Natural killer cell treated with Interleukin-12 subunit alpha and Interleukin-12 subunit beta and Interleukin-15 and Interleukin-18, amount 100 ng/mL, for 72 hours (primary cell): ENCODE data around the gene KDM1B. TPM values are rescaled to one million over a fixed set of nuclear protein-coding genes. Genes with fewer than 3 reads are reported as not detected.
"Not testable (repeated sequence)": the region's sequence is repeated elsewhere in the genome, so short reads cannot be mapped to it uniquely, and the experiment has no call there.

Source experiments
- ATAC-seq, 2 donors: fragments of 150-1000 bp; cut with Tn5 transposase in 1 of 2; sonication (Bioruptor Pico), chemical (Tn5 transposase) in 1 of 2; 2 replicates each; pipeline ENCODE4 v1.10.0; 2021
- DNase-seq: peaks from one replicate; pipeline ENCODE4 v3.0.0; 2022; ENCODE audit warnings: low spot score
- H3K27ac Mint-ChIP-seq, 2 donors: 1 replicate in 1 of 2; 2 replicates in 1 of 2; pipeline ENCODE4 v1.8.0; 2022; ENCODE audit warnings: mixed read lengths in 2 of 2, mild to moderate bottlenecking in 1 of 2, moderate library complexity in 1 of 2
- H3K27me3 Mint-ChIP-seq, 2 donors: 1 replicate in 1 of 2; 2 replicates in 1 of 2; pipeline ENCODE4 v1.8.0; 2022; ENCODE audit warnings: mixed read lengths in 2 of 2
- H3K36me3 Mint-ChIP-seq: one replicate; pipeline ENCODE4 v1.8.0; 2022; ENCODE audit warnings: mixed read lengths
- H3K4me1 Mint-ChIP-seq, 2 donors: 1 replicate in 1 of 2; 2 replicates in 1 of 2; pipeline ENCODE4 v1.8.0; 2022; ENCODE audit warnings: low read depth in 2 of 2, mixed read lengths in 2 of 2, mild to moderate bottlenecking in 1 of 2
- H3K4me3 Mint-ChIP-seq: one replicate; pipeline ENCODE4 v1.8.0; 2022; ENCODE audit warnings: mixed read lengths
- H3K9me3 Mint-ChIP-seq: 2 replicates; pipeline ENCODE4 v1.8.0; 2022; ENCODE audit warnings: mixed read lengths
- total RNA-seq, 2 donors: library from RNA; stranded (reverse); gene quantifications; one replicate each; pipeline ENCODE4 v1.2.3, GENCODE V29; 2022

Gene KDM1B
- total RNA-seq, 2 donors from 2014 or later = 8.1 to 10.6 TPM

DNA sequence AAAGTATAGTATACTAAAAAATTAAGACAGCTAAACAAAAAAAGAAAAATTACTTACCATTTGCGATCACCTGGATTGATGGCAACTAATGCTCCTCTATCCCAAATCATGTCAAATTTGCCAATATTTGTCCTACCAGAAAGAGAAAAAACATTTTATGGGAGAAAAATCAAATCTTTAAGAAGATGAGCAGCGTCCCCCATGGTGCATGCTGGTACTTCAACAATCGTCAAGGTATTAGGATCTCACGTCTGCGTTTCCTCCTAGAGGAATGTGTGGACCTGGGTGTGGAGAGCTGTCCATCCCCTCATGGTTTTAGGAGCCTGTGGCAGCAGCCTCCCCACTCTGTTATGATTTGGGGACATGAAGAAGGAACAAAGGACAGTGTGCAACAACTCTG, 16.3 kb upstream of the KDM1B start:
- Mint-ChIP-seq H3K27ac (no peak overlapping the region), H3K27me3 (no peaks in the 10 kb centered on the region), H3K4me3 (no peak overlapping the region), H3K9me3 (no peaks in the 10 kb centered on the region), H3K36me3 (peaks cover 31% of the 10 kb centered on the region), H3K4me1 (no peaks in the 10 kb centered on the region)
- ATAC-seq (no peak), DNase-seq (no peak)

DNA sequence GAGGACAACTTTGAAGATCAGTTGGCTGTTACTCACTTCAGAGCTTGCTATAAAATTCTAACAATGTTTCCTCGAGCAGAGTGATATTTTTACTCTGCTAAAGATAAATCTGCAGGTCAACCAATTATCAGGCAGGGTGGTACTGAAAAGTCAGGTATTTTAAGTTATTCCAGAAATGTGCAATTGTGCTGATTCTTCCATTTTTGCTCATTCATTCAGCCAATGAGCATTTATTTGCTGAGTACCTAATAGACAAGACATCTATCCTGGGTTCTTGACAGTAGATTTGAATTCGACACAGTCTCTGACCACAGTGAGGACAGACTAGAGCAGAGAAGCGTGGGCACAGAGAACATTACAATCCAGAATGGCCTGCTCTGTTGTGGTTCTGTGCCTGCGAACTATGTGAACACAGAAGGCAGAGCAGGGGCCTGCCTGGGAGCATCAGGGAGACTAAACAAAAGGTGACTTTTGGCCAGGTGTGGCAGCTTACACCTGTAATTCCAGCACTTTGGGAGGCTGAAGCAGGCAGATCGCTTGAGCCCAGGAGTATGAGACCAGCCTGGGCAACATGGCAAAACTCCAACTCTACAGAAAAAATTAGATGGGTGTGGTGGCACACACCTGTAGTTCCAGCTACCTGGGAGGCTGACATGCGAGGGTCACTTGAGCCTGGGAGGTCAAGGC, 15.1 kb upstream of the KDM1B start:
- Mint-ChIP-seq H3K36me3 (peaks cover 31% of the 10 kb centered on the region), H3K4me1 (no peaks in the 10 kb centered on the region), H3K27ac (no peak overlapping the region), H3K4me3 (no peak overlapping the region), H3K27me3 (no peaks in the 10 kb centered on the region), H3K9me3 (no peaks in the 10 kb centered on the region)
- ATAC-seq (no peak), DNase-seq (no peak)

DNA sequence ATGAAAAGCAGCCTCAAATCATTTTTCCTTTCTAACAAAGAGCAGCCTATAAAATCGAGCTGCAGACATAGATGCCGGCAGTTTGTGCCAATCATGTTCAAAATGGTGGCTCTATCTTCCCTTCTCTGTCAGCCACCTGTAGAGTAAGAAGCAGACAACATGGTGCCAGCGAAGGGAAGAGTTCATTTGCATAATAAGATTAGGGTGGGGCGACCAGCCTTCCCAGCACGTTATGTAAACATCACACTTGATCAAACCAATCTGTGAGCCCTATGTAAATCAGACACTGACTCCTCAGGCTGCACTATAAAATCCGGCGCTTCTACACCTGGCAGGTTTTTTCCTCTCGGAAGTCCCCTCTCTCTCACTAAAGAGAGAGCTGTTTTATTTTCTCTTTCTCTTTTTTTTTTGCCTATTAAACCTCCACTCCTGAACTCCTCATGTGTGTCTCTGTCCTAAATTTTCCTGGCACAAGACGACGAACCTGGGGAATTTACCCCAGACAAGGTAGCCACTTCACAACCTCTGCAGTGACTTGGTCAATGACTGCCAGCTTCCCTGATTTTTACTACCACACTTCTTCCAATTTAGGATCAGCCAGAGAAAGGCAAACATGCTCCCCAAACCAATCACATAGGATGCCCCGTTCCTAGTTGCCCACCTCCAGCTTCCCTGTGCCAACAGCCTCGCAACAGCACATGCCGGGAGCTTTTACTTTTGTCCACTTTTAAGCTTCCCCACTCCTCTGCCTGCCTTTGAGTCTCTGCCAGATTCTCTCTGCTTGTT, 13.2 kb upstream of the KDM1B start:
- H3K36me3 Mint-ChIP-seq = peaks cover 31% of the 10 kb centered on the region
- no peak overlapping the region for H3K4me3 Mint-ChIP-seq
- ATAC-seq = no peak
- no peaks in the 10 kb centered on the region for H3K4me1 Mint-ChIP-seq
- H3K27me3 Mint-ChIP-seq = no peaks in the 10 kb centered on the region
- no peak overlapping the region for H3K27ac Mint-ChIP-seq
- no peak for DNase-seq
- no peaks in the 10 kb centered on the region for H3K9me3 Mint-ChIP-seq

DNA sequence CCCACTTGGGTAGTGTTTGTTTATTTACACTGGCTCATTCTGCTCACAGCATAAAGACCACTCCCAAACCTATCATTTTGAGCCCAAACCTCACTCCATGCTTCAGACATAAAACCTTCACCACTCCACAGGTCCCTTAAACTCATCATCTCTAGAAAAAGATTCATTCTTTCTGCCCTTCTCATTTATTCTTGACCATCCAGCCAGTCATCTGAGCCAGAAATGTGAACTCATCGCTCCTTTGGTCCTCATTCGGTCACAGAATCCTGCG, 12.7 kb upstream of the KDM1B start:
- ATAC-seq = no peak
- Mint-ChIP-seq H3K27ac (no peak overlapping the region), H3K36me3 (peaks cover 31% of the 10 kb centered on the region)

DNA sequence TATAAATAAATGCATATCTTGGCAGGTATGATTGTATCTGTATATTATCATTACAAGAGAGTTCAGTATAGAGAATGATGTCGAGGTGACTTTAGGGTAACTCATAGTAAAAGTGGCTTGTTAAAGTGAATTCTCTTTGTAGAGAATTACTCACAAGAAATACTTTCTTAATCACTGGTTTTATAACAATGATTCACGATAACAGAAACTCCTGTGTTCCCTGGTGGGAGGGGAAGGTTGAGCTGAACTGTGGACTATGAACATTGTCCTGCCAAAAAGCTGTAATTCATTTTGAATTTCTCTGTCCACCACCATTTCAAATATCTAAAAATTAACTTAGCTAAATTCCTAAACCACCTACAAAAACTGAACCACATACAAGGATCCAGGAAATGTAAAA, 8.1 kb upstream of the KDM1B start:
- Mint-ChIP-seq H3K27me3 (no peaks in the 10 kb centered on the region), H3K27ac (no peak overlapping the region), H3K36me3 (peaks cover 22% of the 10 kb centered on the region), H3K9me3 (no peaks in the 10 kb centered on the region), H3K4me3 (no peak overlapping the region), H3K4me1 (peaks cover under 1 to 4% of the 10 kb centered on the region in 2 donors)
- no peak for DNase-seq
- no peak for ATAC-seq

More for the DNA sequence above, 12.7 kb upstream of the KDM1B start:
- no peaks in the 10 kb centered on the region for H3K27me3 Mint-ChIP-seq
- no peak overlapping the region for H3K4me3 Mint-ChIP-seq
- H3K9me3 Mint-ChIP-seq = no peaks in the 10 kb centered on the region
- DNase-seq = no peak
- no peaks in the 10 kb centered on the region for H3K4me1 Mint-ChIP-seq

DNA sequence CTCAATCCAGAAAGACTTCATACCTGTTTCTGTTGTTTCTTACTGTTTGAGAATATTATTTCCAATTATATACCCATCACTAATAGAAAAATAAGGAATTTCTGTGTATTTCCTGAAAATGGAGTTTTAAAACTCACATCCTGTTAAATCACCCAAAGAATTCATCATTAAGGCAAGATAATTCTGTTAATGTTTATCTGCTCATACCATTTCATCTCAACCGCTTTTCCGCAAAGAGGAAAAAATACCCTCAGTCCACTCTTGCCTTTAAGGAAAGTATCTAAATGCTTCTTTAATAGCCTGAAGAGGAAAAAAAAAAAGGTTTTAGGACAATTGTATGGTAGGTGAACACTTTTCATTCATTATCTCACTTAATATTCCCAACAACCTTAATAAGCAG, 7.6 kb upstream of the KDM1B start:
- ATAC-seq (no peak), DNase-seq (no peak)
- H3K27ac Mint-ChIP-seq = no peak overlapping the region
- H3K9me3 Mint-ChIP-seq = no peaks in the 10 kb centered on the region
- H3K4me3 Mint-ChIP-seq = no peak overlapping the region
- peaks cover 21% of the 10 kb centered on the region for H3K36me3 Mint-ChIP-seq
- no peaks in the 10 kb centered on the region for H3K27me3 Mint-ChIP-seq
- H3K4me1 Mint-ChIP-seq = peaks cover 5 to 8% of the 10 kb centered on the region in 2 donors

DNA sequence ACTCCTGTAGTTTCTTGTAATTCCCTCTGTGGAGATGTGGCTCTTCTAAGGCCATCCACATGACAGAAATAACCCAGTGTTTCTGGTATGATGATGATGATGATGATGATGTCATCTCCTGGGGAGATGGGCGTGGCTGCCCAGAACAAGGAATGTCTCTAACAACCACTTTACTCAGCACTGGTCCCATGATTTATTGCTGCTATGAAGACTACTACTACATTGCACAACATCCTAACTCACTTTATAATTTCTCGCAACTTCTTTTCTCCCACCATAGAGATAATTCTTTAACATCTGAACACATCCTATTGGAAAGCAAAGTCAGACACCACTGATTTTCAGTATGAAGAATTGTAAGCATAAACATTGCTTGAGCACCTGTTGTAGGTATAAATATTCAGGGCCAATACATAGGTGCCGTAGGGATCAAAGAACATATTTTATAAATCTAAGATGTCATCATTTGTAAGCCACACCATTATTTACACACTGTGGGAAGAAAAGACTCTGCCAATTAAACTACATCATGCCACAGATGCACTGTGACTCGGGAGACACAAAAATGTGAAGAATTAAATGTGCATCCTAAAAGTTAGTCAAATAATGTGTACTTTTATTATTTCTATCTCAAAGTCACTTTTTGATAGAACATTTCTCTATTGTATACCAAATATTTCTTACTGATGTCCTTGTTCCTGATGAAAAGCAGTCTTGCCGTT, 6.8 kb upstream of the KDM1B start:
- DNase-seq (no peak), ATAC-seq (no peak)
- Mint-ChIP-seq H3K36me3 (peaks cover 14% of the 10 kb centered on the region), H3K27ac (no peak overlapping the region), H3K4me3 (no peak overlapping the region), H3K27me3 (no peaks in the 10 kb centered on the region), H3K4me1 (peaks cover 11 to 15% of the 10 kb centered on the region in 2 donors), H3K9me3 (no peaks in the 10 kb centered on the region)

DNA sequence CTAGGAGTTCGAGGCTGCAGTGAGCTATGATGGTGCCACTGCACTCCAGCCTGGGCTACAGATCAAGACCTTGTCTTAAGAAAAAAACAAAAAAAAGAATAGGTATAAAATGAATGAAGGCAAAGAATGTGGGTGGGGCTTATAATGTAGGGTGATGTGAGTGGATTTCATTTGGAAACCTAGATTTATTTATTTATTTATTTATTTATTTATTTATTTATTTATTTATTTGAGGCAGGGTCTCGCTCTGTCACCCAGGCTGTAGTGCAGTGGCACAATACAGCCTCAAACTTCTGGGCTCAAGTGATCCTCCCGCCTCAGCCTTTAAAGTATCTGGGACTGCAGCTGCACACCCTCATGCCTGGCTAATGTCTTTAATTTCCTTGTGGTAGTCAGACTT, 3.8 kb upstream of the KDM1B start:
- not testable (repeated sequence) for DNase-seq, H3K9me3 Mint-ChIP-seq, H3K27me3 Mint-ChIP-seq, H3K4me3 Mint-ChIP-seq, ATAC-seq
- peaks cover 22 to 26% of the 10 kb centered on the region in 2 donors for H3K4me1 Mint-ChIP-seq
- H3K27ac Mint-ChIP-seq = peak overlapping the region in 1 of 2 donors; percentile 36
- H3K36me3 Mint-ChIP-seq = peaks cover 14% of the 10 kb centered on the region

DNA sequence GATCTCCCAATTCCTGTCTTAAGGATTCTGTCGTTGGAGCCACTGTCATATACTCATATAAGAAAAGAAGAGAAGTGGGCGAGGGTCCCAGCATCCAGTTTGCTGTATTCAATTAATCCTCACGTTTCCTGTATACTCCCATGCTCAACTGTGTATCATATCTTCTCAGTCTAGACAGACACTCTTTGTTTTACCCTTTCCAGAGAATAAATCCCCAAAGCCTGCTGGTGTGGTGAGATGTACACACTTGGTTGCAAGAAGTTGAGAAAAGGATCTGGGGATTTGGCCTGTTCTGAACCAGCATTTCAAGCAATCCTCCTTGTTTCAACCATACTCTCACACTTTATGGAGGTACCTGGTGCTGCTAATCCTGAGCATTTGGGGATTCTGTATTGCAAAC, 3.4 kb upstream of the KDM1B start:
- H3K9me3 Mint-ChIP-seq = no peaks in the 10 kb centered on the region
- DNase-seq (no peak), ATAC-seq (no peak)
- peaks cover 14% of the 10 kb centered on the region for H3K36me3 Mint-ChIP-seq
- peaks cover 23 to 26% of the 10 kb centered on the region in 2 donors for H3K4me1 Mint-ChIP-seq
- H3K27me3 Mint-ChIP-seq = no peaks in the 10 kb centered on the region
- H3K4me3 Mint-ChIP-seq = no peak overlapping the region
- peak overlapping the region in 1 of 2 donors; percentile 36 for H3K27ac Mint-ChIP-seq

DNA sequence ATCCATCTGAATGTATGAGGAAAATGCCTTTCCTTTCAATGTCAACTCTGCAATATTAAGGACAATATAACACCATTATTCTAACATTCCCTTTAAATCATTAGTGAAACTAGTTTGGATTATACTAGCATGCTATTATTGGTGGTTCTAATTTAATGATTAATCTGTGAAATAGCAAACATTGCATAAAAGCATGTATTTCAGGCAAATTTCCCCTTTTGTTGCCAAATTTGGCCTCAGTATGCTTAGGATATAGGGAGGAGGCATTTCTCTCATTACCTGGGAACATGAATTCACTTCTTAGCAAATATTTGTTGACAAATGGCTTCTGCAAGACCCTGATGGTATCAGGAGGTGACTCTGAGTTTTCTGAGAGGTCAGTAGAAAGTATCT, 1.9 kb upstream of the KDM1B start:
- Mint-ChIP-seq H3K36me3 (peaks cover 12% of the 10 kb centered on the region), H3K4me1 (peaks cover 23 to 25% of the 10 kb centered on the region in 2 donors), H3K9me3 (no peaks in the 10 kb centered on the region), H3K4me3 (peak overlapping the region; percentile 71), H3K27me3 (no peaks in the 10 kb centered on the region), H3K27ac (peak overlapping the region; percentile 80 to 81)
- ATAC-seq (no peak), DNase-seq (no peak)

DNA sequence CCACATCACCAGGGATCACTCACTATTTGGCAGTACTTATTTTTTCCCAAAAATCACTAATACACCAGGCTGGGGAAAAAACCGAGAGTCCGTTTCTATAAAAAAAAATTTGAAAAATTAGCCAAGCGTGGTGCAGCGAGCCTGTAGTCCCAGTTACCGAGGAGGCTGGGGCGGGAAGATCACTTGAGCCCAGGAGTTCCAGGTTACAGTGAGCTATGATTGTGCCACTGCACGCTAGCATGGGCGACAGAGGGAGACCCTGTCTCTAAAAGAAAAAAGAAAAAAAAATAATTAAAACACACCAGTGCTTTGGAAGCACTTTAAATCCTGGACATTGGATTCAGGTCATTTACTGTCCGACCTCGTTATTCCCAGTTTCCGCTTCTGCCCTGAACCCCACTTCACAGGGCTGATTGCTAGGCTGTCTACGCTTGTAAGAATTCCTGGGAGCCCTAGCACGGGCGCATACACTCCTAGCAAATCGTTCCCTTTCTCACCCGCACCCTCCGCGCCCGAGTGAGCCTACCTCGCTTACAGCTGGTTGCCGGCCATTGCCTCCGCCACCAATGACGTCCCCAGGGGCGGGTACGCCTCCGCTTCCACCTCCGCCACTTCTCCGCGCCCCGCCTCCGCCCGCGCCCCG, 594 bp upstream of the KDM1B start, which contains the start of gene TPMT:
Gene TPMT, minus strand, starts transcription at position 571 of the 643 bp plus-strand sequence. CDS start 5,950 bp downstream, outside the sequence.
- peak within 1 kb of the TSS; percentile 81 to 98 for H3K27ac Mint-ChIP-seq
- H3K9me3 Mint-ChIP-seq = no peaks in the 10 kb centered on the region
- peak within 1 kb of the TSS; percentile 99 for H3K4me3 Mint-ChIP-seq
- ATAC-seq = peak in 1 of 2 donors; percentile 85
- H3K4me1 Mint-ChIP-seq = peaks cover 22 to 23% of the 10 kb centered on the region in 2 donors
- H3K36me3 Mint-ChIP-seq = peaks cover 5% of the 10 kb centered on the region
- no peak for DNase-seq
- H3K27me3 Mint-ChIP-seq = no peaks in the 10 kb centered on the region

DNA sequence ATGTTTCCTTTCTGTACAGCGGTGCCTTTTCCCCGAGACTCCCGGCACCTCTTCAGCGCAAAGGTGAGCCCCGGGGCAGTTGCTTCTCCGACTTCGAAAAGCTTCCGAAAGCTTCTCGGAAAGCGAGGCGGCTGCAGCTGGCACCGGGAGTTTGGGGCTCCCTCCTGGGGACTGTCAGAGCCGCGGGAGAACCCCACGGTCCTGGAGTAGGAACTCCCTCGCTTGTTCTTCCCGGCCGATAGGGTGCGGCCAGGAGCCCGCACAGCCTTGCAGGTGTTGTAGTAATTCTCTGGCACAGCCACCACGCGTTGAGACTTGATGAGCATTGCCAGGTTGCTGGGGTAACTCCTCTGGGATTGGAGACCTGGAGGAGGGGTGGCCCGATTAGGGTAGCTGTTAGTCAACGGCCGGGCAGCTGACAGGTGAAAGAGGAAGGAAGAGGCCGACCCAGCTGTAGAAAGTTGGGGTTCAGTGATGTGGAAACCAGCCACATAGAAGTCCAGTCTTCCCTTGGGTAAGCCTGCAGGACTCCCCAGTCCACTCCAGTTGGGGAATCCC, 721 bp downstream of the KDM1B start:
- peaks cover 22 to 23% of the 10 kb centered on the region in 2 donors for H3K4me1 Mint-ChIP-seq
- H3K27me3 Mint-ChIP-seq = no peaks in the 10 kb centered on the region
- H3K9me3 Mint-ChIP-seq = no peaks in the 10 kb centered on the region
- DNase-seq (peak; percentile 60), ATAC-seq (no peak)
- peaks cover 5% of the 10 kb centered on the region for H3K36me3 Mint-ChIP-seq
- H3K4me3 Mint-ChIP-seq = peak overlapping the region; percentile 99
- peak overlapping the region; percentile 39 to 80 for H3K27ac Mint-ChIP-seq

DNA sequence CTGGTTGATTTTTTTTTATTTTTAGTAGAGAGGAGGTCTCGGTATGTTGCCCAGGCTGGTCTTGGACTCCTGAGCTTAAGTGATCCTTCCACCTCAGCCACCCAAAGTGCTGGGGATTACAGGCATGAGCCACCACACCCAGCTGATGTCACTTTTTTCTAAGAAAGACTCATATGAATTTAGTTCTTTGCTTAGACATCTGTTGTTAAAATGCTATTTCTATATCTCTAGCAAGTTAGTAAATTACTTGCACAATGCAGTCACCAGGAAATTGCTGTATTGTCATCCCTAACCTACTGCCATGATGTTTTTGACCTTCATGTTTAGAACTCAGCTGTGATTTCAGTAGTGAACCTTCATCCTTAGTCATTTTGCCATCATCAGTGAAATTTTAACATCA, 5.7 kb downstream of the KDM1B start:
- Mint-ChIP-seq H3K9me3 (no peaks in the 10 kb centered on the region), H3K27ac (peak overlapping the region in 1 of 2 donors; percentile 27), H3K4me1 (peaks cover 5 to 6% of the 10 kb centered on the region in 2 donors), H3K36me3 (peaks cover 11% of the 10 kb centered on the region), H3K4me3 (no peak overlapping the region), H3K27me3 (no peaks in the 10 kb centered on the region)
- ATAC-seq (peak in 1 of 2 donors; percentile 24), DNase-seq (no peak)
